HEK293 (cell line): Measurements from ENCODE around the gene ATP6V1F.

ENCODE experiments used
- BCL11B ChIP-seq: fragments of 450-650 bp; formaldehyde crosslinking; IDR thresholded peaks from 2 replicates; pipeline ENCODE4 v1.5.1; 2016; ENCODE audit warnings: low read depth, missing biosample characterization, missing genetic modification characterization
- GLI2 ChIP-seq: fragments of 450-650 bp; formaldehyde crosslinking; IDR thresholded peaks from 2 replicates; pipeline ENCODE4; 2017; ENCODE audit warnings: missing biosample characterization, missing genetic modification characterization, low read depth, borderline replicate concordance
- HOXC10 ChIP-seq: sonication (generic); formaldehyde crosslinking; IDR thresholded peaks from 2 replicates; pipeline ENCODE4 v1.8.1; 2023; ENCODE audit warnings: mild to moderate bottlenecking, missing genetic modification reagents
- HOXD13 ChIP-seq: sonication (generic); formaldehyde crosslinking; IDR thresholded peaks from 2 replicates; pipeline ENCODE4 v1.8.0; 2022; ENCODE audit warnings: missing genetic modification reagents, borderline replicate concordance
- INSM2 ChIP-seq: fragments of 450-650 bp; formaldehyde crosslinking; IDR thresholded peaks from 2 replicates; pipeline ENCODE4 v1.5.1; 2016; ENCODE audit warnings: missing biosample characterization, missing genetic modification characterization
- KLF7 ChIP-seq: fragments of 450-650 bp; formaldehyde crosslinking; IDR thresholded peaks from 2 replicates; pipeline ENCODE4 v1.5.1; 2016; ENCODE audit warnings: missing biosample characterization, missing genetic modification characterization, borderline replicate concordance
- KLF8 ChIP-seq: fragments of 450-650 bp; formaldehyde crosslinking; IDR thresholded peaks from 2 replicates; pipeline ENCODE4 v1.5.1; 2016; ENCODE audit warnings: missing biosample characterization, missing genetic modification characterization
- MEIS1 ChIP-seq: sonication (generic); formaldehyde crosslinking; IDR thresholded peaks from 2 replicates; pipeline ENCODE4 v1.8.1; 2022; ENCODE audit warnings: missing genetic modification reagents, mild to moderate bottlenecking, borderline replicate concordance
- RBAK ChIP-seq: fragments of 450-650 bp; formaldehyde crosslinking; IDR thresholded peaks from 2 replicates; pipeline ENCODE4 v1.5.1; 2016; ENCODE audit warnings: missing biosample characterization, missing genetic modification characterization
- SCRT1 ChIP-seq: fragments of 450-650 bp; formaldehyde crosslinking; IDR thresholded peaks from 2 replicates; pipeline ENCODE4 v1.5.1; 2016; ENCODE audit warnings: missing biosample characterization, missing genetic modification characterization, borderline replicate concordance
- TRIM28 ChIP-seq: IDR thresholded peaks from 2 replicates; pipeline ENCODE4 v1.6.1; 2011; ENCODE audit warnings: low read length, control low read depth, borderline replicate concordance
- YY1 ChIP-seq: fragments of 450-650 bp; formaldehyde crosslinking; IDR thresholded peaks from 2 replicates; pipeline ENCODE4 v1.5.1; 2018; ENCODE audit warnings: missing biosample characterization, missing genetic modification characterization
- ZBTB1 ChIP-seq: fragments of 450-650 bp; formaldehyde crosslinking; IDR thresholded peaks from 2 replicates; pipeline ENCODE4 v1.5.1; 2016; ENCODE audit warnings: missing biosample characterization, missing genetic modification characterization
- ZBTB17 ChIP-seq: fragments of 450-650 bp; formaldehyde crosslinking; IDR thresholded peaks from 2 replicates; pipeline ENCODE4 v1.5.1; 2016; ENCODE audit warnings: missing biosample characterization, missing genetic modification characterization
- ZBTB21 ChIP-seq: fragments of 450-650 bp; formaldehyde crosslinking; IDR thresholded peaks from 2 replicates; pipeline ENCODE4 v1.5.1; 2017; ENCODE audit warnings: missing biosample characterization, missing genetic modification characterization
- ZBTB48 ChIP-seq: fragments of 450-650 bp; formaldehyde crosslinking; IDR thresholded peaks from 2 replicates; pipeline ENCODE4 v1.5.1; 2016; ENCODE audit warnings: missing biosample characterization, missing genetic modification characterization
- ZFP3 ChIP-seq: fragments of 450-650 bp; formaldehyde crosslinking; IDR thresholded peaks from 2 replicates; pipeline ENCODE4 v1.5.1; 2016; ENCODE audit warnings: low read depth, missing biosample characterization, missing genetic modification characterization
- ZNF132 ChIP-seq: fragments of 450-650 bp; formaldehyde crosslinking; IDR thresholded peaks from 2 replicates; pipeline ENCODE4 v1.5.1; 2017; ENCODE audit warnings: missing biosample characterization, missing genetic modification characterization, borderline replicate concordance
- ZNF155 ChIP-seq: fragments of 450-650 bp; formaldehyde crosslinking; IDR thresholded peaks from 2 replicates; pipeline ENCODE4 v1.5.1; 2016; ENCODE audit warnings: missing biosample characterization, missing genetic modification characterization
- ZNF19 ChIP-seq: fragments of 450-650 bp; formaldehyde crosslinking; IDR thresholded peaks from 2 replicates; pipeline ENCODE4; 2016; ENCODE audit warnings: missing biosample characterization, missing genetic modification characterization, low read depth
- ZNF2 ChIP-seq: fragments of 450-650 bp; formaldehyde crosslinking; IDR thresholded peaks from 2 replicates; pipeline ENCODE4 v1.5.1; 2016; ENCODE audit warnings: missing biosample characterization, missing genetic modification characterization
- ZNF248 ChIP-seq: fragments of 450-650 bp; formaldehyde crosslinking; IDR thresholded peaks from 2 replicates; pipeline ENCODE4 v1.5.1; 2017; ENCODE audit warnings: missing biosample characterization, missing genetic modification characterization
- ZNF350 ChIP-seq: fragments of 450-650 bp; formaldehyde crosslinking; IDR thresholded peaks from 2 replicates; pipeline ENCODE4 v1.5.0; 2017; ENCODE audit warnings: missing biosample characterization, mild to moderate bottlenecking, missing genetic modification characterization
- ZNF394 ChIP-seq: fragments of 450-650 bp; formaldehyde crosslinking; IDR thresholded peaks from 2 replicates; pipeline ENCODE4 v1.5.1; 2016; ENCODE audit warnings: missing biosample characterization, missing genetic modification characterization, mild to moderate bottlenecking, moderate library complexity, borderline replicate concordance
- ZNF404 ChIP-seq: fragments of 450-650 bp; formaldehyde crosslinking; IDR thresholded peaks from 2 replicates; pipeline ENCODE4 v1.5.1; 2017; ENCODE audit warnings: missing biosample characterization, missing genetic modification characterization
- ZNF510 ChIP-seq: fragments of 450-650 bp; formaldehyde crosslinking; IDR thresholded peaks from 2 replicates; pipeline ENCODE4 v1.5.1; 2018; ENCODE audit warnings: mild to moderate bottlenecking, missing genetic modification characterization, missing biosample characterization; ENCODE audit not compliant: insufficient replicate concordance
- ZNF514 ChIP-seq: fragments of 450-650 bp; formaldehyde crosslinking; IDR thresholded peaks from 2 replicates; pipeline ENCODE4 v1.5.1; 2016; ENCODE audit warnings: missing biosample characterization, missing genetic modification characterization
- ZNF530 ChIP-seq: fragments of 450-650 bp; formaldehyde crosslinking; IDR thresholded peaks from 2 replicates; pipeline ENCODE4 v1.5.1; 2016; ENCODE audit warnings: low read depth, missing biosample characterization, missing genetic modification characterization
- ZNF629 ChIP-seq: fragments of 450-650 bp; formaldehyde crosslinking; IDR thresholded peaks from 2 replicates; pipeline ENCODE4 v1.5.1; 2017; ENCODE audit warnings: missing biosample characterization, missing genetic modification characterization
- ZNF654 ChIP-seq: fragments of 450-650 bp; formaldehyde crosslinking; IDR thresholded peaks from 2 replicates; pipeline ENCODE4 v1.5.1; 2016; ENCODE audit warnings: low read depth, missing biosample characterization, missing genetic modification characterization
- ZNF658 ChIP-seq: fragments of 450-650 bp; formaldehyde crosslinking; IDR thresholded peaks from 2 replicates; pipeline ENCODE4; 2016; ENCODE audit warnings: missing biosample characterization, missing genetic modification characterization
- ZNF704 ChIP-seq: fragments of 450-650 bp; formaldehyde crosslinking; IDR thresholded peaks from 2 replicates; pipeline ENCODE4 v1.5.1; 2016; ENCODE audit warnings: missing biosample characterization, missing genetic modification characterization
- ZNF785 ChIP-seq: fragments of 450-650 bp; formaldehyde crosslinking; IDR thresholded peaks from 2 replicates; pipeline ENCODE4 v1.5.1; 2016; ENCODE audit warnings: missing biosample characterization, missing genetic modification characterization
- ZSCAN16 ChIP-seq: fragments of 450-650 bp; formaldehyde crosslinking; IDR thresholded peaks from 2 replicates; pipeline ENCODE4 v1.5.1; 2016; ENCODE audit warnings: missing biosample characterization, missing genetic modification characterization
- ZSCAN30 ChIP-seq: fragments of 450-650 bp; IDR thresholded peaks from 2 replicates; pipeline ENCODE4 v1.5.1; 2018; ENCODE audit warnings: missing biosample characterization, mild to moderate bottlenecking, missing genetic modification characterization, moderate library complexity
- ZXDB ChIP-seq: fragments of 450-650 bp; formaldehyde crosslinking; IDR thresholded peaks from 2 replicates; pipeline ENCODE4 v1.5.1; 2016; ENCODE audit warnings: missing biosample characterization, missing genetic modification characterization
- TF ChIP-seq, protein P1 (sequence below): fragments of 450-650 bp; IDR thresholded peaks from 2 replicates; pipeline ENCODE4 v1.5.1; 2018; ENCODE audit warnings: missing biosample characterization, mild to moderate bottlenecking, missing genetic modification characterization

Gene ATP6V1F

GRCh38 chr7:128887169-128888038, 24.7 kb downstream of the ATP6V1F start (continued):
- TF ChIP-seq HOXC10, result no peak
- peak; percentile 73 for TF ChIP-seq KLF8
- TF ChIP-seq ZXDB (tag by site-specific recombination), result no peak
- TF ChIP-seq ZNF155 (tag by site-specific recombination), result no peak; the same call in 1 of the 2 replicates
- no peak for TF ChIP-seq ZNF629 (tag by site-specific recombination)
- peak; percentile 68; the same call in 1 of the 2 replicates for TF ChIP-seq INSM2 (tag by site-specific recombination)
- TF ChIP-seq TRIM28, result no peak
- no peak for TF ChIP-seq ZNF514 (tag by site-specific recombination)
- TF ChIP-seq ZNF132 (tag by site-specific recombination), result no peak
- TF ChIP-seq, protein P1, sequence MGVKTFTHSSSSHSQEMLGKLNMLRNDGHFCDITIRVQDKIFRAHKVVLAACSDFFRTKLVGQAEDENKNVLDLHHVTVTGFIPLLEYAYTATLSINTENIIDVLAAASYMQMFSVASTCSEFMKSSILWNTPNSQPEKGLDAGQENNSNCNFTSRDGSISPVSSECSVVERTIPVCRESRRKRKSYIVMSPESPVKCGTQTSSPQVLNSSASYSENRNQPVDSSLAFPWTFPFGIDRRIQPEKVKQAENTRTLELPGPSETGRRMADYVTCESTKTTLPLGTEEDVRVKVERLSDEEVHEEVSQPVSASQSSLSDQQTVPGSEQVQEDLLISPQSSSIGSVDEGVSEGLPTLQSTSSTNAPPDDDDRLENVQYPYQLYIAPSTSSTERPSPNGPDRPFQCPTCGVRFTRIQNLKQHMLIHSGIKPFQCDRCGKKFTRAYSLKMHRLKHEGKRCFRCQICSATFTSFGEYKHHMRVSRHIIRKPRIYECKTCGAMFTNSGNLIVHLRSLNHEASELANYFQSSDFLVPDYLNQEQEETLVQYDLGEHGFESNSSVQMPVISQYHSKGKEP (tag by site-specific recombination), result no peak
- no peak; the same call in 1 of the 2 replicates for TF ChIP-seq ZNF248 (tag by site-specific recombination)
- no peak for TF ChIP-seq ZNF530
- TF ChIP-seq ZNF704 (tag by site-specific recombination), result peak; percentile 7; the same call in 1 of the 2 replicates
- TF ChIP-seq ZNF19 (tag by site-specific recombination), result no peak
- TF ChIP-seq SCRT1 (tag by site-specific recombination), result 0 out of 2 replicates have a peak, but pooled peaks have one; percentile 49
- no peak for TF ChIP-seq ZNF350 (tag by site-specific recombination)
- TF ChIP-seq ZNF785 (tag by site-specific recombination), result peak; percentile 53; the same call in 1 of the 2 replicates
- TF ChIP-seq KLF7 (tag by site-specific recombination), result peak; percentile 73; the same call in 1 of the 2 replicates
- TF ChIP-seq ZBTB1 (tag by site-specific recombination), result no peak
- TF ChIP-seq ZNF2 (tag by site-specific recombination), result 0 out of 2 replicates have a peak, but pooled peaks have one; percentile 27
- TF ChIP-seq ZNF510 (tag by site-specific recombination), result no peak
- TF ChIP-seq ZBTB17 (tag by site-specific recombination), result no peak
- no peak for TF ChIP-seq BCL11B
- no peak for TF ChIP-seq ZBTB48 (tag by site-specific recombination)
- no peak for TF ChIP-seq HOXD13
- TF ChIP-seq ZBTB21 (tag by site-specific recombination), result no peak
- TF ChIP-seq MEIS1 (CRISPR knock-in tag), result no peak
- TF ChIP-seq ZNF658 (tag by site-specific recombination), result peak; percentile 16; the same call in 1 of the 2 replicates
- no peak for TF ChIP-seq ZSCAN30 (tag by site-specific recombination)
- TF ChIP-seq ZNF394 (tag by site-specific recombination), result no peak
- no peak for TF ChIP-seq ZNF404 (tag by site-specific recombination)
- no peak for TF ChIP-seq RBAK (tag by site-specific recombination)
- no peak for TF ChIP-seq GLI2 (tag by site-specific recombination)
- TF ChIP-seq ZNF654 (tag by site-specific recombination), result no peak
- TF ChIP-seq YY1 (tag by site-specific recombination), result no peak
- no peak for TF ChIP-seq ZSCAN16 (tag by site-specific recombination)
- TF ChIP-seq ZFP3 (tag by site-specific recombination), result no peak
